ENCODE measurements around the gene HOXA4.

The HOXA4 gene

DNA sequence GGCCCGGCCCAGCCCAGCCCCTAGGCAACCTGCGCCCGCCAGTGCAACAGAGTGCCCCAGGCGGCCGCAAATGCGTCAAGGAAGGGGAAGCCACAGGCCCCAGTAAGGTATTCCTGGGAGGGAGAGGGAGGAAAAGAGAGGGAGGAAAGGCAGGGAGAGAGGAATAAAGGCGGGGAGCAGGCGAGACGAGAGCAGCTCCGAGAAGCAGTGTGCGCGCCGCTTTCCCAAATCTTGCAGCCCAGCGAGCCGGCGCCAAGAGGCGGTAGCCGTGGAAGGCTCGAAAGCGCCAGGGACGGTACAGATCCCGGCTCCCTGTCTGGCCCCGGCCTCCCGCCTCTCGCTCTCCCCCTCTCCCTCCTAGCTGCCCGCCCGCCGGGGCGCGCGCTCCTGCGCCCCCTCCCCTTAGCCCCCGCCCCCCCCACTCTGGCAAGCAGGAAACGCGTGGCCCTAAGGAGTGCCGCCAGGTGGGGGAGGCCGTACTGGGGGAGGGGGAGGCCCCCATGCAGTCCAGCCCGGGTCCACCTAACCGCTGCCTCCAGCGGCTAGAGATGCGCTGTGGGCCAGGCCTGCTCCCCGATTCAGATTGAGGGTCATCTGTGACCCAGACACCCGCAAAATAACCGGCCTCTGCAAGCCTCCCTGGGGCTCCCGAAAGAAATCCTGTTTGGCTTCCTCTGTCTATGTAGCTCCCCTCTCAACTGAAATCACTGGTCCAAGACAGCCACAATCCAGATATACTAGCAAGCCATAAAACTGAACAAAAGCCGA is 39.3 kb upstream of the HOXA4 start:
- DNase-seq, result peak; percentile 84

DNA sequence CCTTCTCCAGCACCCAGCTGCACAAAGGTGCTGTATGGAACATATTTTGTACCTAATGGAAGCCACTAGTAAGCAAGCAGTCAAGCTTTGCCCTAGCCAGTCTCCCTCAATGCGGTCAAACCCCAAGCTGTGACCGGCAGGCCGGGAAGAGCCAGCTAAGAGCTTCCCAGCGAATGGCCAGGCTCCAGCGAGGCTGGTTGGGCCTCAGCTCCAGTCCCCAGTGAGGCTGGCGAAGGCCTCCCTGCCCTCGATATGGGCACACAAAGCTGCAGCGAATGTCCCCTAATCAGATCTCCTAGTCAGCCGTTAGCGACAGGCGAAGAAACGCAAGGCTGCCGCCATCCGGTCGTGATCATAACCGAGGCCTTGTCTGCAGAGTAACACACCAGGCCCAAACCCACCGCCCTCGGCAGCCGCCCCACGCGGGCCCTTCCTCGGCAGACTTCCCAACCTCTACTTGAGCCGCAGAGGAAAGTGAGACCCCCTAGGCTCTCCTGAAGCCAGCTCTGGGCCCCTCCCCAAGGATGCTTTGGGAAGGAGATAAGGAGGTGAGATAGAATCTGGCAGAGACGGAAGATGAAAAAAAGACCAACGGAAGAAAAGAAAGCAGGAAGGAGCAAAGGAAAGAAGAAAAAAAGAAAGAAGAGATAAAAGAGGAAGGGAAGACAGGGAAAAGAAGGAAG is 37.8 kb upstream of the HOXA4 start:
- peak; percentile 81 for DNase-seq

DNA sequence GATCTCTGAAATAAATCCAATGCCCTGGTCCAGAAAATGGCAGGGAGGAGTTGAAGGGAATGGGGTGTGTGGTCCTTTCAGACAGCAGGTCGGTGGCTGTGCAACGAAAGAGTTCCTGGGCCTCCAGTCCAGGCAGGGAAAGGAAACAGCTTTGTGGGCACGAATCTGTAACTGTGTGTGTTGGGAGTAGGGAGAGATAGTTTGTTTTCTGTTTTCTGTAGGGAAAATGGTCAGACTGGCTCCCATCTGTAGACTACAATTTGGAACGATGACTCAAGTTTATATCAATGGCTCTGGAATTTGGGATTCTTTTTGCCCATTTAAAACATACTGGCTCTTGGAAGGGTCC is 37.3 kb upstream of the HOXA4 start:
- peak; percentile 76 for DNase-seq

DNA sequence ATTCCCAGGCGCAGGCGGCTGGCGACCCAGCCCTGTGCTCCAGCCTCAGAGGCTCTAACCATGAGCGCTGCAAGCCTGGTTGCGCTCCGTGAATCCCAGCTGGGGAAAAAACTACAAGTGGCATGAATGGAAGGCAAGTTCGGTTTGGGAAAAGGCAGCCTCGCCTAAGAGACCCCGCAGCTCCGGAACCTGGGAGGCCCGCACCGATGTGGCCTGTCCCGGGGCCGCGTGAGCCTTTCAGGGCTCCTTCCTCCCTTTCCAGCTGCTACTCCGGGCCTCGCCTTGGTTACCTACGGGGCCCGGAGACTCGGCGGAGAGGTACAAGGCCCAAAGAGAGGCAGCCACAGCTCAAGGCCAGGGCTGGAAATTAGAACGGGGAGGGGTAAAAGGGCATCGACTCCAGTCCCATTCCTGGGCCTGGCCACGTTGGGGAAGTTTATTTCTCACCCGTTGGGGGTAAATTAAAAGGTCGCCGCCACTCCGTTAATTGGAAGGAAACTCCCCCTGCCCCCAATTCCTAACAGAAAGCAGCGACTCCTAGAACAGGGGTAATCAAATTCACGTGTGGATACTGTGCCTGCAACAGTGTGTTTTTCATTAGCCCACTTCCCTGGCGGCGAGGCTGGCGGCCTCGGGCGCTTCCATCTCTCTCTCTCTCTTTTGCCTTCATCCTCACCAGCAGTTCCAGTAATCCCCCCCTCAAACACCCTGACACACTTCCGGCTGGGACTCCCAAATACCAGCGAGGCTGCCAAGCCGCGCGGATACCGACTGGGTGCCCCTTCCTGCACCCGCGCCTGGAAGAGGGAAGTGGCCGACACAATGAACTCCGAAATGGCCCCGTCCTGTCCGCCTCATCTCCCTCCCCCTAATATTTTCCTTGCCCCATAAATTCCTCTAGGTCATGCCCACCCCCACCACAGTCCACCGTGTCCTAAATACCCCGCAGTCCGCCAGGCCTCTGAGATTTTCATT is 36.3 kb upstream of the HOXA4 start:
- peak; percentile 93 for DNase-seq

DNA sequence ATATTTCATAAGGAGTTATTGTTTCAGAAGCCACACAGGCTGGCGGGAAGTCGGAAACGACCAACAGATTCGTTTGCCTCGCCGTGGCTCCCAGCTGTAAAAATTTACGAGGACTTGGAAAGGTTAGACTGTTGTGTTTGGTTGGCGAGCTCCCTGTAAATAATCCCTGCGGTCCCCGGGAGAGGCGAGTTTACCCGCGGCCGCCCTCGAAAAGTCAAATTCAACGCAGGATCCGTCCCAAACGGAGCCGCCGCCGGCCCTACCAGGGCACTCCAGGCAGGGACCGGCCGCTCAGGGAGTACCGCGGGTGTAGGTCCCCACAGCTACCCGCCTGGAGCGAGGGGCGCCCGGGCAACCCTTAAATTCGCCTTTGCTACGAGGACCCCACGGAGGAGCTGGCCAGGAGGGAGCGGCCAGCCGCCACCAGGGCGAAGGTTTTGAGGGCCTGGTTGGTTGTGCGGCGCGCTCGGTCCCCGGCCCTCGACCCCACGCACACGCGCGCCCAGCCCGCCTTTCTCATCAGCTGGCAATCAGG is 35.5 kb upstream of the HOXA4 start:
- DNase-seq, result peak; percentile 58

DNA sequence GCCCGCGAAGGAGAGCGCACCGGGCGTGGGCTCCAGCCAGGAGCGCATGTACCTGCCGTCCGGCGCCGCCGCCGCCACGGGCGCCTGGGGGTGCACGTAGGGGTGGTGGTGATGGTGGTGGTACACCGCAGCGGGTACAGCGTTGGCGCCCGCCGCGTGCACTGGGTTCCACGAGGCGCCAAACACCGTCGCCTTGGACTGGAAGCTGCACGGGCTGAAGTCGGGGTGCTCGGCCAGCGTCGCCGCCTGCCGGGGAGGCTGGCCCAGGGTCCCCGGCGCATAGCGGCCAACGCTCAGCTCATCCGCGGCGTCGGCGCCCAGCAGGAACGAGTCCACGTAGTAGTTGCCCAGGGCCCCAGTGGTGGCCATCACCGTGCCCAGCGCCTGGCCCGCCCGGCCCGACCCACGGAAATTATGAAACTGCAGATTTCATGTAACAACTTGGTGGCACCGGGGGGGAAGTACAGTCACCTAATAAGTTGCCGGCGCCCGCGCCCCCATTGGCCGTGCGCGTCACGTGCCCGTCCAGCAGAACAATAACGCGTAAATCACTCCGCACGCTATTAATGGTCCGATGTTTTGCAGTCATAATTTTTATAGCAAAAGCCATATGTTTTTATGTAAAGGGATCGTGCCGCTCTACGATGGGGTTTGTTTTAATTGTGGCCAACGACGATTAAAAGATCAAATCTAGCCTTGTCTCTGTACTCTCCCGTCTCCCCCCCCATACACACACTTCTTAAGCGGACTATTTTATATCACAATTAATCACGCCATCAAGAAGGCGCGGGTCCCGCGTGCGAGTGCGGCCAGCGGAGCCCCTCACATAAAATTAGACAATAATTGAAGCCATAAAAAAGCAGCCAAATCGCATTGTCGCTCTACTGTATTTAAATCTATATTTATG is 34.8 kb upstream of the HOXA4 start, which contains the start of gene HOXA9:
TSS of gene HOXA9 (minus strand) at position 449 of the 907 bp plus-strand sequence. CDS start at position 369, 80 bp downstream.
- peak; percentile 87 for DNase-seq

DNA sequence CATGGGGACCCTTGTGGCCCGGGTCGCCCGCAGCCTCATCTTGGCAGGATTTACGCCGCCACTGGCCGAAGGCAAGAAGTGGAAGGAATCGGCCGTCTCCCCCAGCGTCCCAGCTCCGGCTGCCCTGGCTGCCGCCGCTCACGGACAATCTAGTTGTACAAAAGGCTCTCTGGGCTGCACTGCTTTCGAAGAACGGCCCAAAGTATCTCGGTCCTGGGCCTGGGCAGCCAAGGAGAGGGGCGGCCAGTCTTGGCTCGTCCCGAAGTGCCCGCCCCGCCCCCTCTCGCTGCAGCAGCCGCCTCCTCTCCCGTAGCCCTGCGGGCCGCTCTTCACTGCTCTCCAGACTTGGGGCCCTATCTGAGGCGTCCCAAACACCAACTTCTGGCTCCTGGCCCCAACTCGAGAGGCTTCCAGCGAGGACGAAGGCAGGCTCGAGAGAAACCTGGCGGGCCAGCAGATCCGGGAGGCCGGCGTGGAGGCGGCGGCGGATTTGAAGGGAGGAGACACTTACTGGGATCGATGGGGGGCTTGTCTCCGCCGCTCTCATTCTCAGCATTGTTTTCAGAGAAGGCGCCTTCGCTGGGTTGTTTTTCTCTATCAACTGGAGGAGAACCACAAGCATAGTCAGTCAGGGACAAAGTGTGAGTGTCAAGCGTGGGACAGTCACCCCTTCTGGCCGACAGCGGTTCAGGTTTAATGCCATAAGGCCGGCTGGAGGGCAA is 34.0 kb upstream of the HOXA4 start:
- DNase-seq, result peak; percentile 18

DNA sequence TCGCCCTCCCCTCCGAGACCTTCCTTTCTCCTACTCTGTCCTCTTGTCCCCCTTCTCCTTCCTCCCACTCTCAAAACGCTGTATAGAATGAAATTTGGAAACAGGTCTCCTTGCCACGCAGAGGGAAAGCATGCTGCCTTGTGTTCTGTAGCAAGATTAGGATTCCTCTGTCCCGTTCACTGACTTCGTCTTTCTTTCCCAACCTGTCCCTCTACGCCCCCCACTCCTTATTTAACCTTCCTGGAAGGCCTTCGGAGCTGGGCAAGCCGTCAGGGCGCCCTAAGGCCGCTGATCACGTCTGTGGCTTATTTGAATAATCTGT is 33.4 kb upstream of the HOXA4 start:
- no peak for DNase-seq

DNA sequence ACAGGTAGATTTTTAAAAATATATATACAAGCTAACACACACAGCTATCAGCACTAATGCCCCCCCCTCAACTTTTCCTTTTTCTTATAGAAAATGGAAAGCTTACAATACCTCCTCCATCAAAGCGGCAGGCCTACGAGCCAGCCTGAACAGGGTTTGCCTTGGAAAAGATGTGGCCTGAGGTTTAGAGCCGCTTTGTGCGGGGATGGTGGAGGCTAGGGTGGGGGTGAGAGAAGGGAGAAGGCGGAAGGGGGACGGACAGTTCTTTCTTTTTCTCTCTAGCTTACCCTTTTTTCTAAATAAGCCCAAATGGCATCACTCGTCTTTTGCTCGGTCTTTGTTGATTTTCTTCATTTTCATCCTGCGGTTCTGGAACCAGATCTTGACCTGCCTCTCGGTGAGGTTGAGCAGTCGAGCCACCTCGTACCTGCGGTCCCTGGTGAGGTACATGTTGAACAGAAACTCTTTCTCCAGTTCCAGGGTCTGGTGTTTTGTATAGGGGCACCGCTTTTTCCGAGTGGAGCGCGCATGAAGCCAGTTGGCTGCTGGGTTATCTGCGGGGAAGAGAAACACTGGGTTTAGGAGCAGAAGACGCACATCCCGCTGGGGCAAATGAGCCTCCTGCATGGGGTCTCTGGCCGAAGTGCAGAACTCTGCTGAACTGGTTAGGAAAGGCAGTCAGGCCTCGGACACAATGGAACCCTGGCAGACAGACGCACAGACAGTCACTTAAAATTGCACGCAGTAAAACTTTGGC is 32.9 kb upstream of the HOXA4 start:
- DNase-seq, result no peak

DNA sequence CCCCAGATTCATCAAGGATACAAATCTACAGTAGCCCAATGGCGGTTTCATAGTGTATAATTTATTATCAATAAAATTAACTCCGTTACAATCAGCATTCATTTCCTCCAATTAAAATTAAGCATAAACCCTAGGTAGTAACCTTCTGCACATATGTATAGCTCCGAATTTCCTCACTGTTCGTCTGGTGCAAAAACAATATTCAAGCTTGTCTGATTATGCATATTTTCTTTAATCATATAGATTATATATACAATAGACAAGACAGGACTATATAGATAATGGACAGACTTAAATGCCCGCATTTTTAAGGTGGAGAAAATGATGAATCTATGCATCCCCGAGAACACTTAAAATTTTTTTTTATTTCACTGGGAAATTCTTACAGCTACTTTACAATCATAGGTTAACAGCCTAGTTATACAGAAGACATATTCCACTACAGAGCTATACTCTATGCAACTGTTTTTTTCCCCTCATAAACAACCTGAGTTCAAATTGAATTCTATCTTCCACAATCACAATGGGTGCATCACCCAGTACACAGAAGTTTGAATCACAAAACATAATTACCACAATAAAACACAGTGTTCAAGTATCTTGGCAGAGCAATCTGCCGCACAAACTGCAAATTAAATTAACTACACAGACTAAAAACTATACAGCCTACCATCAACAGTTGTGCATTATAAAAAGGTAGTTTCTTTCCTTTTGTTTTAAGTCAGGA is 32.2 kb upstream of the HOXA4 start:
- no peak for DNase-seq

DNA sequence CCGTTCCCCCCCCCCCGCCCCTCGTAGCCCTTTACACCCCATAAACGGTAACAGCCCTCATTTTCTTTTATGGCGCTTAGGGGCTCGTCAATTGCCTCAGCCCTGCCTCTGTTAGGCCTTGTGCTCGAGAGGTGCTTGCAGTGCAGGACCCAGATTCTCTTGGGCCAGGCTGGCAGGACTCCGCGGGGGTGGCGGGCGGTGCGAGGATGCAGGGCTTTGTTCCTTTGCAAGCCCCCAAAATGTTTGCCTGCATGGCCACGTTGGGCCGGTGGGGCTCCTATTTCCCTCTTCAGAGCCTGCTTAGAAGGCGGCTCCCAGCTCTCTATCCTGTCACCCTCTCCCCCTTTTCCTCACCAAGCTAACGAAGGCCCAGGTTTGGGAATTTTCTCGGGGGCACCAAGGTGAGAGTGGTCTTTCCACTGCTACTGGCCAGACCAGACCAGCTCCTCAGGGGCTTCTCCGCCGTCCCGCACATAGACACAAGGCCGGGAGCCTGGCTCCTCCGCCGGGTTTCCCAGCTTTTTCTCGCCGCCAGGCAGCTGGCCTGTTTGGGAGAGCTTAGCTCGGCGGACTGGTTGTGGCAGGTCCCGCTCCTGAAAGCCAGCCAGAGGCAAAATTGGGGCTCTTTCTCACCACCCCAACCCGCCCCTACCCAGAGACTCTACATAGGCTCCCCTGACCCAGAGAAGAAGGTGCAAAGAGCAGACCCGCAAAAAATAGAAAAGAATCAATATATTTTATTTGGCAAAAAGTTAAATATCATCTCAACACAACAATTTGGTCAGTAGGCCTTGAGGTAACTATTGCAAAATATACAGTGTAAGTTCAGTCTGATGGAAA is 31.4 kb upstream of the HOXA4 start:
- DNase-seq, result peak; percentile 18

DNA sequence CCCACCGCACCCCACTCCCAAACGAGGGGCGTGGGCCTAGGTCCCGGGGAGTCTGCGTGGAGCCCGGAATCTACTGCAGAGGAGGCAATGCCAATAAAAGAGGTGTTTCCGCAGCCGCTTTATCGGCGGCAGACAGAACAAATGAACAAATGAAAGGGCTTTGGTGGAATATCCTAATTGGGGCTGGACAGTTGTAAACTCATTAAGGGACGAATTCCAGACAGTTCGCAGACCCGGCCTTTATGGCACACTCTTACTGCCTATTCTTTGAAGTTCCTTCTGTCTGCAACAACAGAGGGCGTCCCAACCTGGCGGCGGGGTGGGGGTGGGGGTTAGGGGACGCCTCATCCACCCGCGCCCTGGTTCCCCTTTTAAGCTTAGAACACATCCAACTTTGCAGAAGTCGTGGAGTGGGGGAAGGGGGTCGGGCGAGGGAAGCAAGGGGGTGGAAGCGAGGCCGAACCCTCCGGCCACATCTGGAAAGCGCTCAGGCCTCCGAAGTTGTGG is 30.7 kb upstream of the HOXA4 start:
- peak; percentile 22 for DNase-seq

DNA sequence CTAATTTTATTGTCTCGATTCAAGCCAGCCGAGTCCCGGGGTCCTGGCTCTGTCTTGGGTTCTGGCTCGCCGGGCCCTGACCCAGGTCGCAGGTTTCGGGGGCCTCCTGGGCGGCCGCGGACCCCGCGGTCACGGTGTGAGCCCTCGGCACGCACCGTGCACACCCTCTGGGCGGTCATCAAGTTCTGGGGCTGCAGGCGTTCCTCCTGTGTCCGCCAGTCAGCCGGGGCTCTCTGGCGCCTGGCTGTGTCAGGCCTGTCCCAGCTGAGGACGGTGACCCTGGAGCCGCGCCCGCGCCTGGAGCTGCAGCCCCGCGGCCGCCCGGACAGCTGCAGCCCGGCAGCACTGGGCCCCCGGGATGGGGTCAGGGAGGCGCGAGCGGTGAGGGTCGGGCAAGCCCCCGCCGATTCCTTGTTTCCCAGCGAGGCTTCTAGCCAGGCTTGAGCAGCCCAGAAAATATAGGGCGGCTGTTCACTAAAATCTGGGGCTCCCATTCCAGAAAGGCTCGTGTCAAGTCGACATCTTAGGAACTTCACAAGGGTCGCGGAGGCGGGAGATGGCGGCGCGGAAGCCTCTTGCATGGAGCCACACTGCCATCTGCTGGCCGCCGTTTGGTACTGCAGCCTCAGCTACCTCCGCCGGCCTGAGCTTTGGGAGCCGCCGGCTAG is 30.1 kb upstream of the HOXA4 start:
- peak; percentile 80 for DNase-seq

DNA sequence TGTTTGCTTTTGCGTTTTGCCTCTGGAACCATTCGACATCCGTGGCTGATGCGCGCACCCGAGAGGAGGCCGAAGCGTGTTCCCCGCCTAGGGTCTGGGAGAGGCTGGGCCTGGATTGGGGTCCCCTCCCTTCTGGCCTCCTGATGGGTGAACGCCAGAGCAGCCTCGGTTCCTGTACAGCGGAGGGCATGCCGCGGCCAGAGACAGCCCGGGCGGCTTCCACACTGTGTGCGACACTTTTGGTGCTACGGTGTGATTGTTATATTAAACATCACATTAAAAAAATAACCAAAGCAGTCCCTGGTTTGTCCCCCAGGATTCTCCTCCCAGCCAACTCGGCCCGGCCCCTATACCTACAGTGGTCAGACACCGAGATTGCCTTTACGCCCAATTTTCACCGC is 29.6 kb upstream of the HOXA4 start:
- no peak for DNase-seq

DNA sequence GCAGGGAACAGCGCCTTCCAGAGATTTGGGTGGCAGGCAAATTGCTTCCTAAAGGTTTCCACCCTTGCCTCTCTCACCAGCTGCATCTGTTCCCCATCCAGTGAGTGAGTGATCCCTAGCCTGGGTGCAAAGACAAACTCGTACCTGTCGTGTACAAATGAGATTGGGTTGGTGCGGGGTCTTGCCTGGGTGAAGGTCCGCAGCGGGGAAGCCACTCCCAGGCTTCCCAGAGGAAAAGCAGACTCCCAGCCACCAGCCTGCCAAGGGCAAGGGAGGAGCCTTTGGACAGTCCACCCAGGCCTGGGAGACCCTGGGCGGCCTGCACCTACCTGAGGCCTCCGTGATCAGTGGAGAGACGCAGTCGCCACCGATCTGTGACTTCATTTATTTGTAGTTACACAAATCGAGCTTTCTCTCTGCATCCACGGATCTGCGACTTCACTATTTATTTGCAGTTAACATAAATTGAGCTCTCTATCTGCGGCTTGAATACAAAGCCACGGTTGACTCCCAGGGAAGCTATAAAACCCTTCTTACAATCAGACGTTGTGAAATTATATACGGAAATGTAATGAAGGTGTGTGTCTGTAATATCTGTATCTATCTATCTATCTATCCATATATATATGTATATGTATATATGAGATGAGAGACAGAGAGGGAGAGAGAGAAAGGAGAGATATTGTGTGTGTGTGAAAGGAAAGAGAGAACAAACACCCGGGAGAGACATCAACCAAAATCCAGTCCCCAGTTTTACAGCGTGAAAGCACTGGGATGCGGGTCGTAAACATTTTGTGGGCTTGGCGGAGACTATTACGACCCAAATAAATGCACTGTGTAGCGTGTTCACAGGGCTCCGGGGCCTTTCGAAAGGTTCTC is 28.9 kb upstream of the HOXA4 start:
- DNase-seq, result no peak

DNA sequence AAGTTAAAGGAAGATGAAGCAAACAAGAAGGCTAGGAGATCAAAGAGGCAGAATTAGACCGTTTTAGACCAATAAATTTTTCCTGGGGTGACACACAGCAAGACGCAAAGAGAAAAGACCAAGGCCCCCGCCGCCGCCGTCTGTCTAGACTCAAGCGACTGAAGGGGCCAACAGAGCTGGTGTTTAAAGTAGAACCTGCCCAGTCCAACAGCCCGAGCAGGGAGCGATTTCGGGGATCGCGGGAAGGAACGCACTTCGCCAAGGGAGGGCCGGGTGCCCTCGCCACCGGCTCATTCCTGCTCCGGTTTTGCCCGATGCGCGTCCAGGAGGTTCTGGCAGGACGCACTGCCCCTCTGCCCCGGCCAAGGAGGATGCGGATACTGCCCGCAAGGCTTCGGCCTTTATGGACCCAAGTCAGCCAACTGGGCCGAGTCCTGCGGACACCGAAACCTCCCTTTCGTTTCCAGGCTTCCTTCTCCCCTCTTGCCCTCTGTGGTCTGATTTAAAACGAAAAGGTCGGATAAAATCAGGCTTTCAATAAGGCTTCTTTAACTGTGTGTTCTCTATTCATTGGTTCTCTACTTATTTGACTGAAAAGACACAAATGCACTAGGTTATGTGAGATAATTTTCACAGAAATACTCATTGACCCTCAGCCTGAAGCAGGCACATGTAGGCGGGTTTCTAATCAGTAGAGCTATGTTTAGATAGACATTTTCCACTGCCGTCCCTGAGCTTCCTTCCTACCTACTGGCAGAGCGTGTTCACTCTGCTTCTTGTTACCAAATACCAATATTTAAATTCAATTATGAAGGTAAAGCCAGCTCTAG is 28.1 kb upstream of the HOXA4 start:
- no peak for DNase-seq
